Endothelial cell of umbilical vein (primary cell): ENCODE measurements around the gene THUMPD2. TPM values are rescaled to one million over a fixed set of nuclear protein-coding genes. Genes with fewer than 3 reads are reported as not detected.

Experiments
- BruUV-seq: library from RNA; stranded (reverse); fragments of 400-500 nt; replicated peaks from 2 replicates; lab custom pipeline; 2021; lab: Mats Ljungman, UMichigan
- CTCF ChIA-PET: fragments of 300-600, 350-600 bp; sonication (Branson Sonifier 250); formaldehyde crosslinking; loops from one replicate; lab custom pipeline; 2021; ENCODE audit warnings: antibody characterized with exemption, inconsistent platforms; lab: Charles Lee
- POLR2A ChIA-PET: fragments of 300-600, 350-600 bp; sonication (Branson Sonifier 250); formaldehyde crosslinking; loops from one replicate; lab custom pipeline; 2021; ENCODE audit warnings: antibody characterized with exemption, inconsistent platforms; lab: Charles Lee
- DNase-seq: peaks from one replicate; pipeline ENCODE4 v3.0.0-alpha.2; 2011; ENCODE audit warnings: low read depth, low spot score
- FAIRE-seq: peaks from 2 replicates; lab custom pipeline; 2011; peaks lifted over from hg19 to GRCh38; lab: Jason Lieb, UNC
- H2AFZ ChIP-seq: 2 replicates; pipeline ENCODE4 v1.6.0; 2012; ENCODE audit warnings: low read depth, low read length, control low read depth, inconsistent platforms
- H3K27ac ChIP-seq: 2 replicates; pipeline ENCODE4 v1.5.1; 2011; ENCODE audit warnings: low read depth, mild to moderate bottlenecking, control low read depth, low read length, moderate library complexity; ENCODE audit not compliant: insufficient read depth
- H3K27me3 ChIP-seq, 2 experiments: 2 replicates each; pipeline versions ENCODE4 v1.6.0 to v1.6.1; 2011; ENCODE audit warnings: low read length in 2 of 2, mixed read lengths in 1 of 2; ENCODE audit not compliant: control insufficient read depth in 2 of 2, insufficient read depth in 2 of 2
- H3K36me3 ChIP-seq, 2 experiments: 2 replicates in 1 of 2; 3 replicates in 1 of 2; pipeline ENCODE4 v1.5.1; 2011; ENCODE audit warnings: low read length in 2 of 2, mild to moderate bottlenecking in 1 of 2, moderate library complexity in 1 of 2; ENCODE audit not compliant: control insufficient read depth in 2 of 2, insufficient read depth in 2 of 2; ENCODE audit errors: extremely low read depth in 1 of 2
- H3K4me1 ChIP-seq: 3 replicates; pipeline ENCODE4 v1.5.1; 2011; ENCODE audit warnings: mild to moderate bottlenecking, low read length; ENCODE audit not compliant: control insufficient read depth, insufficient read depth; ENCODE audit errors: extremely low read depth
- H3K4me2 ChIP-seq: 2 replicates; pipeline ENCODE4 v1.6.1; 2011; ENCODE audit warnings: low read length, control low read depth, mixed read lengths; ENCODE audit not compliant: insufficient read depth
- H3K4me3 ChIP-seq, 3 experiments: fragments of 200-600 bp in 1 of 3; sonication (generic), shearing (Covaris generic) in 1 of 3; replicated peaks in 1 of 3; 2 replicates each; pipeline ENCODE4 v1.5.1; 2011 to 2016; ENCODE audit warnings: control low read depth in 3 of 3, low read length in 3 of 3, mild to moderate bottlenecking in 2 of 3, inconsistent platforms in 1 of 3, low read depth in 1 of 3, moderate library complexity in 1 of 3; ENCODE audit not compliant: insufficient read depth in 1 of 3
- H3K79me2 ChIP-seq: 2 replicates; pipeline ENCODE4 v1.6.0; 2012; ENCODE audit warnings: low read length, inconsistent platforms; ENCODE audit not compliant: control insufficient read depth, insufficient read depth
- H3K9ac ChIP-seq: replicated peaks from 2 replicates; pipeline ENCODE3; 2011; ENCODE audit warnings: low read length, control low read depth; ENCODE audit not compliant: insufficient read depth; ENCODE audit errors: extremely low read depth
- H3K9me1 ChIP-seq: replicated peaks from 3 replicates; pipeline ENCODE4 v1.6.0; 2011; ENCODE audit warnings: mild to moderate bottlenecking, low read length; ENCODE audit not compliant: control insufficient read depth, insufficient read depth; ENCODE audit errors: extremely low read depth
- H3K9me3 ChIP-seq: replicated peaks from 2 replicates; pipeline ENCODE4 v1.5.1; 2012; ENCODE audit warnings: low read length, inconsistent platforms; ENCODE audit not compliant: control insufficient read depth, insufficient read depth
- H4K20me1 ChIP-seq: replicated peaks from 2 replicates; pipeline ENCODE3; 2011; ENCODE audit warnings: mild to moderate bottlenecking, low read length; ENCODE audit not compliant: control insufficient read depth, insufficient read depth; ENCODE audit errors: extremely low read depth
- EZH2 ChIP-seq: IDR thresholded peaks from 2 replicates; pipeline ENCODE4 v1.6.1; 2012; ENCODE audit warnings: borderline replicate concordance, low read depth, mild to moderate bottlenecking, moderate library complexity, low read length, inconsistent platforms; ENCODE audit not compliant: severe bottlenecking
- FOS ChIP-seq: IDR thresholded peaks from 2 replicates; pipeline ENCODE4 v1.6.1; 2011; ENCODE audit warnings: mild to moderate bottlenecking, low read length, moderate library complexity, borderline replicate concordance; ENCODE audit not compliant: insufficient read depth
- GATA2 ChIP-seq: IDR thresholded peaks from 2 replicates; pipeline ENCODE4 v1.7.0; 2011; ENCODE audit warnings: low read depth, mild to moderate bottlenecking, moderate library complexity, mixed read lengths, low read length; ENCODE audit not compliant: insufficient read length, insufficient read depth
- JUN ChIP-seq: IDR thresholded peaks from 2 replicates; pipeline ENCODE4 v1.6.1; 2011; ENCODE audit warnings: borderline replicate concordance, low read depth; ENCODE audit not compliant: insufficient read length, insufficient read depth
- MYC ChIP-seq: IDR thresholded peaks from one replicate; pipeline ENCODE4 v1.6.1; 2011; ENCODE audit warnings: mild to moderate bottlenecking, low read depth, low read length
- POLR2A ChIP-seq: IDR thresholded peaks from 2 replicates; pipeline ENCODE4 v1.6.1; 2012; ENCODE audit warnings: low read depth, mild to moderate bottlenecking, control low read depth, low read length
- POLR2AphosphoS5 ChIP-seq: IDR thresholded peaks from 2 replicates; pipeline ENCODE4 v1.6.1; 2012; ENCODE audit warnings: low read depth, mild to moderate bottlenecking, control low read depth, low read length, moderate library complexity; ENCODE audit not compliant: insufficient read depth
- dilution Hi-C: fragments of 300-500 bp; cut with MboI; formaldehyde crosslinking; loops from one replicate; pipeline ENCODE4 v1.15.0; 2019; ENCODE audit warnings: low sequenced_read_pairs; ENCODE audit not compliant: extremely low pct_ligation_motif_present
- intact Hi-C: fragments of 100-400 bp; cut with micrococcal nuclease; formaldehyde crosslinking; loops from one replicate; pipeline ENCODE4 v1.10.0; 2022
- polyA plus RNA-seq, 4 experiments: library from polyadenylated mRNA; depleted of rRNA in 3 of 4; stranded (reverse) in 3 of 4; unstranded in 1 of 4; fragments of >200 nt; gene quantifications; 2 replicates each; pipeline versions ENCODE4 v1.2.1 to v1.2.3, GENCODE V29; 2011 to 2012; ENCODE audit warnings: missing spikeins in 1 of 4
- total RNA-seq: library from RNA; stranded (reverse); gene quantifications from 2 replicates; pipeline ENCODE4 v1.2.3, GENCODE V29; 2021
- TF ChIP-seq, protein P1 (sequence below), 2 donors: IDR thresholded peaks; 1 replicate in 1 of 2; 2 replicates in 1 of 2; pipeline ENCODE4 v1.5.1; 2011; ENCODE audit warnings: low read length in 2 of 2, mild to moderate bottlenecking in 2 of 2, moderate library complexity in 2 of 2, control low read depth in 1 of 2, inconsistent platforms in 1 of 2, low read depth in 1 of 2; ENCODE audit not compliant: insufficient read depth in 1 of 2; ENCODE audit errors: extremely low read depth in 1 of 2
- TF ChIP-seq, protein P2 (sequence below): IDR thresholded peaks from 2 replicates; pipeline ENCODE4 v1.6.1; 2011; ENCODE audit not compliant: insufficient read depth, insufficient read length

THUMPD2 gene
- total and polyA plus RNA-seq, 2 donors (not counting 3 experiments of a cell fraction or from before 2014, with no cell fraction given): 4.3 to 8.2 TPM

DNA sequence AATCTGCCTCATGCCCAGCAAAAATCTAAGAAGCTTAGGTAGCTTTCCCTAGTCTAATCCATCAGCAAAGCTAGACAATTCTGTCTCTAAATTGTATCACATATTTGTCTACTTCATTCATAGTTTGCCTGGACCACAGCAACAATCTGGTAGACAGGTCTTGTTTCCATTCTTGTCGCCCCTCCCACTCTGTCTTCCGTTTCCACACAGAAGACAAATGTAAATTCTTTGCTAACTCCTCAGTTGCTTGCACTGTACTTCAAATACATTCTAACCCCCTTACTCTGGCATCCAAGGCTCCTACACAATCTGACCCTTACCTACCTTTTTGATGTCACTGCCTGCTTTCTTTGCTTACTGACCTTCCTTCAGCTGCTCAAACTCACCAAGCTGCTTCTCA is 40.1 kb downstream of the THUMPD2 start:
- Histone ChIP-seq H3K9me1 (no peaks in the 10 kb centered on the region), H3K36me3 (peaks cover 8 to 15% of the 10 kb centered on the region in 2 experiments), H2AFZ (no peak overlapping the region), H3K4me1 (no peaks in the 10 kb centered on the region), H4K20me1 (no peaks in the 10 kb centered on the region), H3K4me2 (no peak overlapping the region), H3K27me3 (no peaks in the 10 kb centered on the region), H3K4me3 (no peak overlapping the region), H3K27ac (no peak overlapping the region), H3K79me2 (no peaks in the 10 kb centered on the region), H3K9me3 (no peaks in the 10 kb centered on the region), H3K9ac (no peak overlapping the region)
- POLR2A ChIA-PET: no interaction called here
- intact Hi-C loops: loop anchor here (10.0 kb wide), 1 partner anchor 674 kb away; no protein-coding TSS in a partner anchor
- dilution Hi-C loops: no loop called here
- TF ChIP-seq EZH2: no peak
- TF ChIP-seq, protein P1, sequence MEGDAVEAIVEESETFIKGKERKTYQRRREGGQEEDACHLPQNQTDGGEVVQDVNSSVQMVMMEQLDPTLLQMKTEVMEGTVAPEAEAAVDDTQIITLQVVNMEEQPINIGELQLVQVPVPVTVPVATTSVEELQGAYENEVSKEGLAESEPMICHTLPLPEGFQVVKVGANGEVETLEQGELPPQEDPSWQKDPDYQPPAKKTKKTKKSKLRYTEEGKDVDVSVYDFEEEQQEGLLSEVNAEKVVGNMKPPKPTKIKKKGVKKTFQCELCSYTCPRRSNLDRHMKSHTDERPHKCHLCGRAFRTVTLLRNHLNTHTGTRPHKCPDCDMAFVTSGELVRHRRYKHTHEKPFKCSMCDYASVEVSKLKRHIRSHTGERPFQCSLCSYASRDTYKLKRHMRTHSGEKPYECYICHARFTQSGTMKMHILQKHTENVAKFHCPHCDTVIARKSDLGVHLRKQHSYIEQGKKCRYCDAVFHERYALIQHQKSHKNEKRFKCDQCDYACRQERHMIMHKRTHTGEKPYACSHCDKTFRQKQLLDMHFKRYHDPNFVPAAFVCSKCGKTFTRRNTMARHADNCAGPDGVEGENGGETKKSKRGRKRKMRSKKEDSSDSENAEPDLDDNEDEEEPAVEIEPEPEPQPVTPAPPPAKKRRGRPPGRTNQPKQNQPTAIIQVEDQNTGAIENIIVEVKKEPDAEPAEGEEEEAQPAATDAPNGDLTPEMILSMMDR (IDR thresholded peaks at IDR 0.05; ENCODE audit: extremely low read depth in 1 of 2, insufficient read depth in 1 of 2, low read depth in 1 of 2, low read length in 2 of 2): no peak
- TF ChIP-seq, protein P2, sequence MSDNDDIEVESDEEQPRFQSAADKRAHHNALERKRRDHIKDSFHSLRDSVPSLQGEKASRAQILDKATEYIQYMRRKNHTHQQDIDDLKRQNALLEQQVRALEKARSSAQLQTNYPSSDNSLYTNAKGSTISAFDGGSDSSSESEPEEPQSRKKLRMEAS: no peak
- TF ChIP-seq MYC: no peak
- TF ChIP-seq JUN: no peak
- TF ChIP-seq POLR2AphosphoS5: no peak
- TF ChIP-seq FOS: no peak
- TF ChIP-seq GATA2: no peak
- no peak for TF ChIP-seq POLR2A
- no TSS peak for BruUV-seq
- DNase-seq: no peak
- no peak for FAIRE-seq
- CTCF ChIA-PET: interaction anchor here (2.1 kb wide), 1 partner anchor 9 kb away, joined by 11 read pairs; no protein-coding TSS in a partner anchor
